GM19043 (cell line): ENCODE data around the gene JUN.

ENCODE experiments used
- ATAC-seq: cut with Tn5 transposase; IDR thresholded peaks from one replicate; pipeline ENCODE4 v1.9.1; 2021; ENCODE audit warnings: low read depth; ENCODE audit not compliant: unreplicated experiment

Gene JUN

DNA sequence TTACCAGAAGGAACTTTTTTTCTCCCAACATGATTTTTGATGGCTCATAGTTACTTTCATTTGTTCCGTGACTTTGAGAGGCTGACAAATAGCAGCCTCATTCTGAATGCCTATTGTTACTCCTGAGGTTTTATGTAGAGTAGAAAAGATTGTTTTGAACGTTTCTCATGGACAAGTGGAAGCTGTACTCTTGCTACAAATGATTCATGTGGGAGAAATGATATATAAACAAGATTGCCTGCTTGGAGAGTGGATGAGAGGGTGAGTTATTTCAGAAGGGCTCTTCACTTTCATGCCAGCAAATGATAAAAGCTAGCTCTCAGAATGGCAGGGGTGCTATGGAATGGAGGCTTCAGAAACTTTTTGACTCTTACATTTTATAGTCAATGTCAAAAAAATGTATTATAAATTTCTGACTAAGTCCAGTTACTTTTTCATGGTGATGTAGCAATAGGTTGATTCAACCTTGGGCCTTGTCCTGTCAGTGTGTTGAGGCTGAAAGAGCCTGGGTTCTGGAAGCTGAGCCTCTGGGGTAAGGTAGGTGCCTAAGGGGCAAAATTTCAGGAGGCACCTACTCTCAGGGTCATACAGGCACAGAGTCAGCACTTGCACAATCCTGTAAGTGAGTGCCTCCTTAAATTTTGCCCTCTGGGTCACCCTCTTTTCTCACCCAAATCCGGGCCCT is 19.4 kb downstream of the JUN start:
- ATAC-seq, result no peak

DNA sequence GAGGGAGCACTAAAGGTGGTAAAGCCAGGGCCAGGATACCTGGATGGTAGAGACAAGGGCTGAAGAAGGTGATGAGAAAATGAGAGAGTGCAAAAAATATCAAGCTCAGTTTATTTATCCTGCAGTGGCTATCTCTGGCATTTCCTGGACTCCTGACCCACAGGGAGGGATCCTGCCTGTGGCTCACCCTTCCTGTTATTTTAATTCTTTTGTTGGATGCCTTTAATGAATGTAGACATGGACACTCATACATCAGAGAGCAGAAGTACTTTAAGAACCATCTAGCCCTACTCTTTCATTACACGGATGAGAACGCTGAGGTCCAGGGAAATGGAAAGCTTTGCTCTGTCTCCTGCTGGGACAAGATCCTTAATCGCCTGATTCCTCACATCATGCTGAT is 20.6 kb downstream of the JUN start:
- no peak for ATAC-seq

DNA sequence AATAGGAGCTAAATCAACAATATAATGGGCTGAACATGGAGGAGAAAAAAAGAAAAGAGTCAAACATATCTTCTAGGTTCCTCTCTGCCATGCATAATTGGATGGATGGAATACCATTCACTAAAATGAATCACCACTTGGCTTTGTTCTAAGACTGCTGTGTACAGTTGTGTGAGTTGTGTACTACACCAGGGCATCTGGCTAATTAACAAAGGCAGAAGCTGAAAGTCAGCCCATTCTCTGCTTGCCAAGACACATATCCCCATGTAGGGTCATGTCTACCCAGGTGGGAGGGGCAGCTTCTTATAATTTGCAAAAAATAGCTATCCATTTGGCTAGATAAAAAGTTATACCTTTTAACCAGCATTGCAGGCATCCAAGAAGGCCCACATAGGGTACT is 21.0 kb downstream of the JUN start:
- ATAC-seq, result no peak

DNA sequence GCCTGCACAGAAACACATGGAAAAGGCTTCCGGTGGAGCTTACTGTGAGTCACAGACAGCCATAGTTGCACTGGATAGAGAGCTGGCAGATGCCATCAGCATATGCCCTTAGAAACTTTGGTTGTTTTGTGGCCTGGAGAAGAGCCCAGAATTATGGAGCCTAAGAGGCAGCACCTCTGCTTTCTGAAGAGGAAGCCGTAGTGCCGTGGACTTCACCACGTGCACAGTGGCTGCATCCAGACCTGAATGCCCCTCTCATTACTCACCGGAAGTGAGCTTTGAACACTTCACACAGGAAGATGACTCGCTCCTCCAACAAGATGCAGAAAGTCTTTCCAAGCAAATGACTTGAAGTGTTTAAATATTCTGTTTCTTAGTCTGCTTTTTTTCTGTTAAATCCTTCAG is 28.4 kb downstream of the JUN start:
- peak; percentile 64 for ATAC-seq

DNA sequence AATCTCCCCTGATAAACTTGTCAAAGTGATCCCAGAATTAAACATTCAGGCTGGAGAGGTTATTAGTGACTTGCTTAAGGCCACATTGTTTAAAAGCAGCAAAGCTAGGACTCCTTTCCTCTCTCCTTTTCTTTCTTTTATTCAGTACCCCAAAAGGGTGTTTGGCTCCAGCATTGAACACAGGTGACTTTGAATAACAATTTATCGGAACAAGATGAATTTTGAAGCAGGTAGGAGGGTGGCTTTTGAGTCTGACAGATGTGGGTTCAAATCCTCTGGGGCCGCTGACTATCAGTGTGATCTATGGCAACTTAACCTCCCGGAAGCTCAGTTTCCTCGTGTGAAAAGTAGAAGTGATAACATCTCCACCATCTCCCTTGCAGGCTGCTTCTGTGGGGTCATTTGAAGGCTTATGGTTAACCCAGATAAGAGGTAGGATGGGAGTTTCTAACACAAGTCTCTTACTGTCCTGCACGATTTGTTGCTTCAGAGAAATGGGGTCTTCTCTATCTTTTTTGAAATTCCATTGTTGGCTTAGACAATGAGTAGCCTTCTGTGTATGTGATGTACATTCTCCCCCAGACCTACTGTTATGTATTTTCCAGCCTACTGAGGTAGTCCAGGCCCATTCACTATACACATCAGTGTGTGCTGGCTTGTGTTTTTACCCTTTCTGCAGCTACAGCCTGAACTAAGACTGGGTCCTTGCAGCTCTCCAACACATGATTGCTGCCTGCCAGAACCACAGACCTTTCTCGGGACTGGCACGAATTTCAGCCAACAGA is 29.0 kb downstream of the JUN start:
- ATAC-seq, result no peak

DNA sequence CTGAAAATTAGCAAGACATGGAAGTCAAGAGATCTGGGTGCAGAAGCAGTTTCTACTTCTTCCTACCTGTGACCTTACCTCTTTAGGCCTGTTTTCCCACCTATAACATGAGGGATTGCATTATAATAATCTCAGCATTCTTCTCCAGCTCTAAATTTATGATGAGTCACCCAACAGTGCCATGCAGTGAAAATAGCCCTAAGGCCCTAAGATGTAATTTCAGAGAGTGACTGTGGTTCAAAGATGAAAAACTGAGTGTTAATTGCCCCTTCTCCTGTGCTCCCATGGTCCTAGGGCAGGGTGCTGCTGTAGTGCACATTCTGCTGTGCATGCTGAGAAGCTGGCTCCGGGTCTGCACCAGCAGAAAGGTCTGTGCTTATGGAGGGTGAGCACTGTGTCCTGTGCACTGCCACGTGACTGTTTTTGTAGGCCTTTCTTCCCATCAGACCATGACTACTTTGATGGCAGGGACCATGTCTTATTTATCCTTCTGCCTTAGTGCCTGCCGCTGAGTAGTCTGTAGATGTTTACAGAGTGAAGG is 29.7 kb downstream of the JUN start:
- ATAC-seq, result no peak

DNA sequence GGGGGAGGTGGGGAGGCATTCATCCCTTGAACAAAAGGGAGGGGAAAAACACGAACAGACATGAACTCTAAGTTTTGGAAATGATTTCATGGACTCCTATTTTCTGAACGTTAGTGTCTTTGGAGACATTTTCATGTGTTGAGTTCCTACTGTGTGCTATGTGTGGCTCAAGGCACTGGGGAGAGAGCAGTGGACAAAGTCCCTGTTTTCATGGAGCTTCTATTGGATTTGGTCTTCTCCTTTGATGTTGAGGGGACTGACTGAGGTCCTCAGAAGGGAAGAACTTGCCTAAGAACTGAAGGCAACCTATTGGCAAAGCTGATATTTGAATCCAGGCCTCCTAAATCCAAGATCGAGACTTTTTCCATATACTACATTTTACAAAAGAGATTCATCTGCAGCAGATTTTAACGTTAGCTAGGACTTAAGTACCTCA is 30.4 kb downstream of the JUN start:
- ATAC-seq, result no peak

DNA sequence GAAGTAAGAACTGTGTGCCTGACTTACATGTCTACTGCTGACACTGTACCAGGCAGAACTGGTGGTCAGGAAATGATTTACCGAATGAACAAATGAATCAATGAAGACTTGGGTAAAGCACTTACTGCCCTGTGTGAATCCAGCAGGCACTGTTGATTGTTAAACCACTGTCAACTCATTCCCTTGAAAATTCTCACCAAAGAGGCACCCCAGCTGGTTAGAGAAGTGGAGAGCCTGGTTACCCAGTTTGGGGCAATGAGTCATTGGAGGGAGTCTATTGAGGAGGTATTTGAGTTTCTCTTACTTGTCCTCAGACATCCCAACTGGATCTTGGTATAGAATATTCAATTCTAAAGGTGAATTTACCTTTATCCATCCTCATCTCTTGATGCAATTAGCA is 34.2 kb downstream of the JUN start:
- no peak for ATAC-seq

DNA sequence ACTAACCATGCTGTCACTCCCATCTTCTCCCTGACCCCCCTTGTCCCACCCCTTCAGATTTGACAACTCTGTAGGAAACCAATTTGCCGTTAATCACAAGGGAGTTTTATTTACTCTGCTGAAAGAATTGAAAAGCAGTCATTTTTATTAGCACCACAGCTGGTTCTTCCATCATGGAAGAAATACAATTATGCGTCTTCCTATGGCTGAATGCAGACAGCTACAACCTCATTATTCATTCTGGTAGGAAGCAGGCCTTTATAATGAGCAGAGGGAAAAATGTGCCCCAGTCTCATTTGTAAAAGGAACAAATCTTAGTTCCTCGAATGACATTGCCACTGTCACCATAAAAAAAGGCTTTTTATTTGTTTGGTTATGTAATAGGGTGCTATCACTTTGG is 35.2 kb downstream of the JUN start:
- no peak for ATAC-seq

DNA sequence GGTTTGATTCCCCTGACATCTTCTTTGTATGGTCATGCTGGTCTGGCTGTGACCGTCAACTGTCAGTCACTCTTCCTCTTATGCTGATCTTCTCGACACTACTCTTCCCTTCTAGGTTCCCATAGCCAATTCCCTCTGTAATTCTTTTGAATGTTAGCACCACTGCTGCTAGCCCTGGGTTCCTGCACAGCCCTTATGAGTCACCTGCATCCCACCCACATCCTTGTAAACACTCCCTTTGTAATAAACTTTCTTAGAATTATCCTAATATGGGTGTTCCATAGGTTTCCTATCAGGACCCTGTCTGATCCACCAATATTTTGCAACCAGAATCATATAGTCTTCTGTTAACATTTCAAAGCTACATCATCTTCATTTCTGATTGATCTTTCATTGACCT is 37.1 kb downstream of the JUN start:
- ATAC-seq, result no peak

DNA sequence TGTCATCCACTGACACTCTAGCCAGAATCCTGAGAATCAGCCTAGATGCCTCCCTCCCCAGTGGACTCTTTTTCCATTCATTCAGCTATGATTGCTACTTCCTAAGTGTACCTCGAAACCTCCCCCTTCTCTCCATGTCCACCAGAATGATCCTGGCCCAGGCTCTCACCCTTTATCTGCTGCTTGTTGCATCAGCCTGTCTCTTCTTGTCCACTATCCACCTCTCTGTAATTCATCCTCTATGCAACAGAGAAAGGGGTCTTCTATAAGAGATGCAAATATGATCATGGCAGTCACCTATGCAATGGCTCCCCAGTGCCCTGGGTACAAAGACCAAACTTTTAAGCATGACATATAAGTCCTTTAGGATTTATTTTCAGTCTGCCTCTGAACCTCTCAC is 37.7 kb downstream of the JUN start:
- no peak for ATAC-seq

DNA sequence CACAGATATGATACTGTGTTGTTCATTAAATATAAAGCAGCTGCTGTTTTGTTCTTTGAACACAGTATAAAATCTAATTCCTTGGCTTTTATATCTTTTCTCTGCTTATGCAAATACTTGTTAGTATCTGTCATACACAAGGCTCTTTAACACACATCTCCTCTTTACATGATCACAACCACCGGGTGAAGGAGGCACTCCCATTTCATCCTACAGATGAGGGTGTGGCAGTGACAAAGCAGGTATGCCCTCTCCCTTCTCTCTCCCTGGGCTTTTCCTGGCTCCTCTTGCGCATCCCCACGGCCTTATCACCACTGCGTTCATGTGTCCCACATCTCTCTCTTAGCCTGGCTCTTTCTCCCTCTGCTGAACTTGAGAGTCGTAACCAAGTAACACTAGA is 38.2 kb downstream of the JUN start:
- ATAC-seq, result no peak

DNA sequence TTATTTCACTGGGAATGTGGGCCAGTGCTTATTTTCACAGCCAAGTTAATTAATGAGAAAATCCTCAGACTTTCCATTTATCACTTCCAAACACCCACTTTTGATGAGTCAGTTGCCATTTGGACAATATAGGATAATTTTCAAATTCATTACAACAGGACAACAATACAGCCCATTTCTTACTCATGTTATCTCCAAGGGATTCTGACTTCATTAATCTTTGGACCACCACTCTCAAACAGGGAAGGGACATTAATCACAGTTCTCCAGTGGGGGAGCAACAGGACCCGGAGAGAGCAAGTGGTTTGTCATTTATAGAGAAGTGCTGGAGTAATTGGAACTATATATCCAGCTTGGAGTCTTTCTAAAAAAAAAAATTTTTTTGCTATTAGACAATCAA is 38.7 kb downstream of the JUN start:
- ATAC-seq, result no peak

DNA sequence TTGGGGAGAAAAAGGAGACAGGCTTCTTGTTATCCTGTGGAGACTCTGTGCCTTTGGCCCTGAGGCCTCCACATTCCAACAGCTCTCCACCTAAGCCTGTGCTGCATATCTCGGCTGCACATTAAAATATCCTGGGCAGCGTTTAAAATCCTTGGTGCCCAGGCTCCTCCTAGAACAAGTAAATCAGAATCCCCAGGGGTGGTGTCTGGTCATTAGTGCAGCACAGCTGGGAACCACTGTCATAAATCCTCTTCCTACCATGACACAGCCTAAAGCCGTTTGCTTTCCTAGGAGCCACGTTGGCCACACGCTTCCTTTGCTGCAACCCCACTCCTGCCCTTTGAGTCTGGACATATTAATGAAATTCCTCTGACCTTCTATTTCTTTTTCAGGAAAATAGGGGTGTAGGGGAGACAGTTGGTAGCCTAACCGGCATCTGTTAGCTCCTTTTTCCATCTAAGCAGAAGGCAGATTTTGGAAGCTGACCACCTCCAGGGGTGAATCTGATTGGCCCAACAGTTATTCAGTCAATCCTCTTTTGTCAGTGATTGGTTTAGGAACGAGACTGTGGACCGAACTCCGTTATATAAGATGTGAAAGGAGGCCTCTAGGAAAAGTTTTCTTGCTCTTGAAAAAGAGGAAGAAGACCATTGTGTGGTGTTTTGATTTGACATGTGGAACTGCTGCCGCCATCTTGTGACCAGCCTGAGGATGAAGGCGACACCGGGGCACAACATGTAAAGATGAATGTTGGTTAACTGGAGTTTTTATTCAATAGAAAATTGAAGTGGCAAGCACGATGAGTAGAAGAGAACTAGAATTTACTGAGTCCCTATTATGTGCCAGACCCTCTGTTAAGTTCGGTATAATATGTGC is 41.9 kb downstream of the JUN start:
- ATAC-seq, result no peak

DNA sequence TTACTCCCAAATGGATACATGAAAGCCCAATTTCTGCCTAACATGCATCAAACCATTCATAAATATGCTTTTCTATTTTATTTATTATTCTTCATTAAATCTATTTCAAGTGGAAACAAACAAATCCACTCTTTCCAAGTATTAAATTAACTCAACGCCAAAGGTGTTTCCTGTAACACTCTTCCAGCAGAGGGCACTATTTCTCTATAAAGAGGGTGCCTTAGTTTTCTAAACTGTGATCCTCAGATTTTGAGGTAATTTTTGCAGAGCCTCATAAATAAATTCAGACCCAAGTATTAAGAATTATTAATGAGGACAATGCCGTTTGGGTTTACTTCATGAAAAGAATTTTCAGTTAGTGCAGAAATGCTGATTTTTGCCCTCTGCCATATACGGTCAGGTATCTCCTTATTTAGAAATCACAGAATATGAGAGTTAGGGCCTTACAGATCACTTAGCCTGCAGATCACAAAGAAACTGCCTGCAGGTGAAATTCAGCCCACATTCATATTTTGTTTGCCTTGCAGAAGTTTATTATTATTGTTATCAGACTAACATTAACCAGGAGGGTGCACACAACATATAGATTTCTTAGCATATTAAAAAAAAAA is 43.9 kb downstream of the JUN start:
- no peak for ATAC-seq

DNA sequence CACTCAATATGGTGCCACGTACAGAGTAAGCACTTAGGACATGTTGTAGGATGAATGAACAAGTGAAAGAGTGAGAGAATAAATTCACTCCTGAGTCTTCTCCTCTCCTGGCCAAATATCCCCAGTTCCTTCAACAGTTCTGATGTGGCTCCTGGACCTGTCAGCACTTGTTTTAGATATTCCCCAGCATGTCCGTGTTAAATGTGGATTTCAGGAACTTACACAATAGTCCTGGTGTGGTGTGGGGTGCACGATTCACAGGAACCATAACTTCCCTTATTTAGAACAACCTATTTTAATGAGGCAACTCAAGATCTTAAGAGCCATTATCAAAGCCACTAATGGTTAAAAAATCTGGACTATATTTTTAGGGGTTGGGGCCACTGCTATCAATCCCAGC is 45.0 kb downstream of the JUN start:
- no peak for ATAC-seq

DNA sequence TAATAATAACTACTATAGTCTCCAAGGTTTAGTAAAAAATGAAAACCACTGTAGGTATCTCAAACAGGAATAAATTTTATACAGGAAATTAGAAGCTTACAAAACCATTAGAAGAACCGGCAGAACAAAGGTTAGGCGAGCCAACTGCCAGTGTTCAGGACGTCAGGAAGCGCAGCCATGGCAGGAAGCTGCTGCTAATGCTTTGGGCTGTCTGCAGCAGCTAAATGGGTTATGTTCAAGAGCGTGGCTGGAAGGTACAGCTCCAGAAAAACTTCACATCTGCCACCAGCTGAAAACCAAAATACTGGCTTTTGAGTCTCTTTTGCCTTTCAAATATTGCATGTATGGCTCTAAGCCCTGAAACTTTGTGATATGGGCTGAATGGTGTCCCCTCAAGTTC is 48.3 kb downstream of the JUN start:
- ATAC-seq, result no peak

DNA sequence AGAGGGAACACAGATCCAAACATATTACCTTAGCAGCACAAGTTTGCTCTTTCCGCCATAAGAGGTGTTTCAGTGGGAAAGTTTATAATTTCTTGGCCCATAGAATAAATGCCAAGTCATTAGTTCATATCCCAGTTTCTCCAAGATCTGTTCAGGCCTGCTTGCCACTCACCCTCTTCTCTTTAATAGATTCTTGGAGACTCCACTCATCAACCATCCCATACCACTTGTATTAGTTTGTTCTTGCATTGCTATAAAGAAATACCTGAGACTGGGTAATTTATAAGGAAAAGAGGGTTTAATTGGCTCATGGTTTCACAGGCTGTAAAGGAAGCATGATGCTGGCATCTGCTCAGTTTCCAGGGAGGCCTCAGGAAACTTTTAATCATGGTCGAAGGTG is 49.2 kb downstream of the JUN start:
- ATAC-seq, result no peak

DNA sequence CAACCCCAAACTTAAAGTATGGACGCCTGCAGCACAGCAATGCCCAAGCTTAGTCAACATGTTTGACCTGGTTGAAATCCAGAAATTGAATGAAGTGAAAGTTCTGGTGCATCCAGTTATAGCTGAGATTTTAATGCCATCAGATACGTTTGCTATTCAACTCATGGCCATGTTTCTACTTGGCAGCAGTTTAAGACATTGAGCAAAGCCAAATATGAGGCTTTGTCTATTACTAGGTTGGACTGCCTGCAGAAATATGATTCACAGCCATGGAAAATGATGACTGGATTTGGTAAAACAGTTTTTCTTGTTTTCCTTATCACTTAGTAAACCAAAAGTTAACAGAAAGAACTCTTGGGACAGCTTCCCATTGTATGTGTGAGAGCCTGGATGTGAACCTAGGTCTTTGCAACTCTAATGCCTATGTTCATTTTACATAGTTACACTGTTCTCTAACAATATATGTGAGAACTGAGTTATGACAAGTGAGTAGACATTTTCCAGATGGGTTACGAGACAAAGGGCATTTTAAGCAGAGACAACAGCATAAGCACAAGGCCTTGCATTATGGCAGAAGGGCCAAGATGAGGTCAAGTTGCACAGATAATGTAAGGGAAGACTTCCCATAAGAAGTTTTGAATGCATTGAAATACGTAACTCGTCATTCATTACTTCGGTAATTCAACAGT is 51.6 kb downstream of the JUN start:
- ATAC-seq, result no peak
